ENCODE results near the gene ACP2.
A peak's percentile ranks its signal among the peaks of the same experiment; 100 is the strongest.

ACP2 gene

DNA sequence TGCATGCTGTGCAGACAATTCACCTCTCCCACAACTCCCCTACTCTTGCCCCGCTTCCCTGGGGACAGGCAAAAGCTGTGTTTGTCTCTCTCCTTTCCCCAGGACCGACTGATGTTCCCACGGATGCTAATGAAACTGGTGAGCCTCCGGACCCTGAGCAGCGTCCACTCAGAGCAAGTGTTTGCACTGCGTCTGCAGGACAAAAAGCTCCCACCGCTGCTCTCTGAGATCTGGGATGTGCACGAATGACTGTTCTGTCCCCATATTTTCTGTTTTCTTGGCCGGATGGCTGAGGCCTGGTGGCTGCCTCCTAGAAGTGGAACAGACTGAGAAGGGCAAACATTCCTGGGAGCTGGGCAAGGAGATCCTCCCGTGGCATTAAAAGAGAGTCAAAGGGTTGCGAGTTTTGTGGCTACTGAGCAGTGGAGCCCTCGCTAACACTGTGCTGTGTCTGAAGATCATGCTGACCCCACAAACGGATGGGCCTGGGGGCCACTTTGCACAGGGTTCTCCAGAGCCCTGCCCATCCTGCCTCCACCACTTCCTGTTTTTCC, 19.9 kb upstream of the ACP2 start:
- DNase-seq = no peak

GRCh38 chr11:47267876-47268275, 19.3 kb upstream of the ACP2 start:
- no peak for DNase-seq

DNA sequence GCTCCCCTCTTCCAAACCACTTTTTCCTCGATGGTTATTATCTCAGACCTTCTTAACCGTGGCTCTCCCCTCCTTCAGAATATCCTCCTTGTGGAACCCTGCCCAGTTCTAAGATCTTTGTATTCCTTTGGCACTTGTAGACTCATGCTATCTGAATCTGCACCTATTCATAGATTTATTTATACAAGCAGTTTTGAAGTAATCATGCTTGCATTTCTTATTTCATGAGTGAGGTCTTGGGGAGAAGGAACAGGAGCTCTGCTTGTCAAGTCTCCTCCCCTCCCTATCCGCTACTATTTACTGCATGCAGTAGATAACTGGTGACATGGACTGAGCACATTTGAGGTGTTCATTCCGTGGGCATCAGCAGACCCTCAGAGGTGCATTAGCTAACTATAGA, 15.9 kb upstream of the ACP2 start:
- no peak for DNase-seq

DNA sequence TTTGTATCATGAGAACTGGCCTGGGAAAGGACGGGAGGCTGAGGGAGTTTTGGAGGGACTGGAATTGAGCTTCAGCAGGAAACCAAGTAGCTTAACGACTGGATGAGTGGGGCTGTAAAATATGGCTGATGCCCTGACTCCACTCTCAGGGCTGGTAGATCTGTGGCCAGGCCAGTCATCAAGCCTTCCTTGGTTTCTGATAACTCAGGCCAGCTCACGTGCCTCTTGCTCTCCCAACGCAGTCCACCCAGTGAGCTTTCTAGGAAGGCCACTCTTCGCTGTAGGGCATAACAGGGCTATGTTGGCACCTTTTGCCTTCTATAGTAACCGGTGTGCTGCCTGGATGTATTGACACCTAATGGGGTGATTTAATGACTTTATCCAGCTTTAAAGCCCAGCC, 15.5 kb upstream of the ACP2 start:
- DNase-seq = no peak

- no peak for DNase-seq
These were observed 12.7 kb upstream of the ACP2 start for GRCh38 chr11:47261291-47261800.

GRCh38 chr11:47260366-47260765, 11.8 kb upstream of the ACP2 start:
- DNase-seq = no peak

- peak; percentile 28 for DNase-seq
These were observed 10.8 kb upstream of the ACP2 start for GRCh38 chr11:47259232-47259977.

- no peak for DNase-seq
These were observed 9.8 kb upstream of the ACP2 start for GRCh38 chr11:47258317-47258902.

DNA sequence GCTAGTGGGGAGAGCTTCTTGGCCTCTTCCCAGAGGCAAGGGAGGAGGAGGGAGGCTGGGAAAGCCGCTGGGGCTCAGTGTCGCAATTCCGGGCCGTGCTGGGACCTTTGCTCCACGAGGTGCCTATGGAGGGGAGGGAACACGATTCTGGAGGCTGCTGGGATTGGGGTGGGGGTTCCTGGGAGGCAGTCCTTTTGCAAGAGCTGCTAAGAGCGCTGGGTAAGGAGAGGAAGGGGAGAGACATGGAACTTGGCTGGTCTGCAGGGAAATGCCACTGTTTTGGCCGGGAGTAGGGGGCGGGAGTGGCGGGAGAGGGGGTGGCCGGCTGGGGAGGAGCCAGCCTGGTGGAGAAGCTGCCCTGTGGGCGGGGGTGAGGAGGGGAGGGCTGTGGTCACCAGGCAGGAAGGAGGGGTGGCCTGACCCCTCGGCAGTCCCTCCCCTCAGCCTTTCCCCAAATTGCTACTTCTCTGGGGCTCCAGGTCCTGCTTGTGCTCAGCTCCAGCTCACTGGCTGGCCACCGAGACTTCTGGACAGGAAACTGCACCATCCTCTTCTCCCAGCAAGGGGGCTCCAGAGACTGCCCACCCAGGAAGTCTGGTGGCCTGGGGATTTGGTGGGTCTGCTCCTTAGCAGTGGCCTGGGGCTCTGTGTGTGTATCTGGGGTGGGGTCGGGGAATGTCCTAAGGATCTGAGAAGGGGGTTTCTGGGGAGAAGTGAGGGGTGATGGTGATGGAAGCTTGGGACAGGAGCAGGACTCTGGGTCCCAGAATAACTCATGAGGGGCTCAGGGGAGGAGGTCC, 9.1 kb upstream of the ACP2 start, which contains the start of gene NR1H3:
NR1H3 (plus strand) TSS at position 480 of the 800 bp plus-strand sequence. CDS start 1,221 bp downstream, outside the sequence.
- peak; percentile 51 for DNase-seq

DNA sequence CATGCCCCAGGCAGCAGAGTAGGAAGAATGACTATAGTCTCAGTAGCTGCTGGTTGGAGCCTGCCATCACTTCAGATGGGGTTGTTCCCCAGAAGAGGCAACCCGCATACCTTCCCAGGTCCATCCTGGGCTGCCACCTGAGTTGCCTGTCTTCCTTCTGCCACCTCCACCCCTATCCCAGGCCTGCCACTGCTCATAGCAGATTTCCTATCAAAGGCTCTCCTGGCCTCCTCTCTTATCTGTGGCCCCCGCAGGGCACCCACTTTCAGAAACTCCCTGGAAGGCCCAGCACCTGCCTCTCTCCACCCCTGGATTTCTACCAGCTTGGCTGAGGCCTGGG, 8.5 kb upstream of the ACP2 start:
- no peak for DNase-seq

DNA sequence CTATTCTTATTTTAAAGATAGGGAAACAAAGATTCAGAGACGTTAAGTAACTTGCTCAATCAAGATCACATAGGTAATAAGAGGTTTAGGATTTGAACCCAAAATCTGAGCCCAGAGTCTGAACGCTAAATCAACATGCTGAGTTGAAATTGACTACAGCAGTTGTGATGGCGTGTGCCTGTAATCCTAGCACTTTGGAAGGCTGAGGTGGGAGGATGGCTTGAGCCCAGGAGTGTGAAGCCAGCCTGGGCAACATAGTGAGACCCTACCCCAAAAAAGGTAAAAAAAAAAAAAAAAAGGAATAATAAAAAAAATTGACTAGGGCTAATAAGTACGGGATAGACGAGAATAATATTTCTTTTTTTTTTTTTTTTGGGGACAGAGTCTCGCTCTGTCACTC, 7.8 kb upstream of the ACP2 start:
- no peak for DNase-seq

GRCh38 chr11:47254386-47254785, 5.8 kb upstream of the ACP2 start:
- no peak for DNase-seq

DNA sequence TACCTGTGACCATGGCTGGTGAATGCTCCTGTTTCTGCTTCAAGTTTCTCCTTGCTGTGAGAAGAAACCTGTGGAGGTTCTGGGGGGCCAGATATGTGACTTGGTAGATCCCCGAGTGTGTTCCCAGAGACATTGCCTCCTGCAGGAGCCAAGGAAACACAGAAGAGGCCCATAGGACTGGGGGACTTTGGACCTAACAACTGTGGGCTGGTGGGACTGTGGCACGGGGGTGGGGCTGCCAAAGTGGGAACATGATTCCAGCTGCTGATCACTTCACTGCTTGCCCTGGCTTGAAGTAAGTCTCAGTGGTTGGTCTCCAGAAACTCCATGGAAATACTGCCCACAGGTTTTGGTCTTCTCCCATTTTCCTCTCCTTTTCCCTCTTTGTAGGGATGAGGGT, 5.0 kb upstream of the ACP2 start:
- no peak for DNase-seq

DNA sequence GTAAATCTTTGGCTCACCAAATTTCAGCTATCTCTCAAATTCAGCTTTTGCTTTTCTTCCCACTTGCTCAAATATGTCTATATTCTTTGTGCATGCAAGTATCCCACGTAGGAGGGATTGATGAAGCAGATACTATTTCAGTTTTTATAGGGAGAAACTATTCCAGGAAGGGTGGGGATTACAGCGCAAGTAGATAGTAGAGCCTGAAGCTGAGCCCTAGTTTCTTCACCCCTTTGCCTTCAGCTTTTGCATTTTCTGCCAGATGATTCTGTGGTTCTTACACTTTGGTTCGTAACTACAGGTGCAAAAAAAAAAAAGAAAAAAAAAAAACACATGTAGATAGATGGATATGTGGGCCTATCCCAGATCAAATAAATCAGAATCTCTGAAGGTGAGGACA, 3.1 kb upstream of the ACP2 start:
- DNase-seq = no peak

DNA sequence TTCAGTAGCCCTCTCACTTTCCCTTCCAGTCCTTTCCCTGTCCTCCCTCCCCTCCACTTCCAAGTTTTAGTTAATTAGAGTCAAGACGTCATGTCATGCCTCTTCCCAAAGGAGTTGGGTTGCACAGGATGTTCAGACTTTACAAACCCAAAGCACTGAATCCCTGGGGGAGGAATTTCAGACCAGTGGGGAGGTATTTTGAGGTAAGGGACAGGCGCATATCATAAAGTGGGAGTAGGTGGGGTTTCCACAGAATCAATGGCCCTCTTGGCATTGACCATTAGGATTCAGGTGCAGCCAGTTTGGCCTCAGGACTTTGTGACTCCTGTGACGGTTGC, 733 bp upstream of the ACP2 start:
- no peak for DNase-seq

- DNase-seq = peak; percentile 66
These were observed 330 bp downstream of the ACP2 start for GRCh38 chr11:47248304-47248663.

DNA sequence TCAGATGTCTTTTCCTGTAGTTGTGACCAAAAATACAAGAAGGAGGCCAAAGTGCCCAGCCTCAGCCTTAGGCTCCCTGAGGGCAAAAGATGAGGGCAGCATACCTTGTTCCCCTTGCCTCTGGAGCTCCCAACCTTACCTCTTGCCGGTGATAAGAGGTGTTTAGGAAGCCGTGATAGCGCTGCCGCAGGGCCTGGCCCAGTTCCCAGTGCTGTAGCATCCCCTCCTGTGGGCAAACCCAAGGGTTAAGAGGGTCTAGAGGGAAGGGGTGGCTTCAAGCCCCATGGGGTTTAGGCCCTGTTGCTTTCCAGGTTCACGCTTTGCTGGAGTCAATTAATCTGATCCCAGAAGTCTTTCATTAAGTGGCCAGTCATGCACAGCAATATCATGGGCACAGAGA, 1.1 kb downstream of the ACP2 start:
- DNase-seq = no peak

GRCh38 chr11:47245611-47246357, 2.8 kb downstream of the ACP2 start:
- no peak for DNase-seq

- DNase-seq = peak; percentile 52
These were observed 3.9 kb downstream of the ACP2 start for GRCh38 chr11:47244448-47245350.

DNA sequence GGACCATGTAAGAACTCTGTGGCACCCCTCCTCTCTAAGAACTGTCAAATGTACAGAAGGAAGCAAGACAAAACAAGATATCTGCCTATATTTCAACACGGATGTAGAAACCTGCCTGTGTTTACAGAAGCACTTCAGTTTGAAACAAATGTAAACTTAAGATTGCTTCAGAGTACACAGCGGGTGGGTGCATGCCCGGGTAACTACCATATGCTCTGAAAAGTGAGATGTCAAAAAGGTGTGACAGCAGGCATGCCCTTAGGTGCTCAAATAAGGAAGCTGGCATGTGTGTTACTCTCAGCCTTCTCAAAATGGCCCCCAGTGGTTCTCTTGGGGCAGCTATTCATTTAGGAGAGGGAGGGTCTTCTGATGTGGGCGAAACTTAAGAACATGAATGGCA, 5.2 kb downstream of the ACP2 start:
- no peak for DNase-seq

DNA sequence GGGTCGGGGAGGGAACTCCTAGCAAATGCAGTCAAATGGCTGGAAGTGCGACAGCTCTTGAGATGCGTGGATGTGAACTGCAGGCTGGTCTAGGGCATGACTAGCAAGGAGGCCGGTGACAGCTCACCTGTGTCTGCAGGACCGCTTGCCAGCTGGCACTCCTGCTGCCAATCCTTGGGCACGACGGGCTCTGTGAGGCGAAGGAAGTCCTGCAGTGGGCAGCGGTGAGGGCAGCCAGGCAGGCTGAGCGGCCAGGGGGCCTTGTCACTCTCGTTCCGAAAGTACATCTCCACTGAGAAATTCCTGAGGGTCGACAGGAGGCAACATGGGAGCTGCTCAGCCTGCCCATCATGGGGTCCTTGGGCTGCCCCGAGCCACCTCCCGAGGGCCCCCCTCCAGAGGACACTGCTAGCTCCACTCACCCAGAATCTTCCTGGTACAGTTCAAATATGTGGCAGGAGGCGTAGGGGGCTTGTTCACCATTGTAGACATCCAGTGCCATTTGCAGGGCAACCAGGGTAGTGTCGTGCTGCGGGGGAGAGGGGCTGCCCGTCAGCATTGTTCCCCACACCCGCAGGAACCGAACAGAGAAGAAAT, 5.9 kb downstream of the ACP2 start:
- DNase-seq = no peak

Data from MV-4-11 (cell line).